H9 (cell line): Measurements from ENCODE around the gene GLB1L. TPM values are rescaled to one million over a fixed set of nuclear protein-coding genes. Genes with fewer than 3 reads are reported as not detected.

Experiments
- DNase-seq: peaks from one replicate; pipeline ENCODE4 v3.0.0-alpha.2; 2017
- H2AFZ ChIP-seq: one replicate; pipeline ENCODE4 v1.6.1; 2013; ENCODE audit warnings: mild to moderate bottlenecking, low read length, control low read depth, moderate library complexity
- H2AK5ac ChIP-seq: 2 replicates; pipeline ENCODE4 v1.6.1; 2013; ENCODE audit warnings: low read length, control low read depth, mixed read lengths; ENCODE audit not compliant: insufficient read length
- H2BK120ac ChIP-seq: one replicate; pipeline ENCODE4 v1.6.1; 2013; ENCODE audit warnings: low read depth, mild to moderate bottlenecking, low read length, control low read depth, inconsistent platforms; ENCODE audit not compliant: poor library complexity, severe bottlenecking
- H2BK12ac ChIP-seq: 2 replicates; pipeline ENCODE4 v1.6.1; 2013; ENCODE audit warnings: low read length, control low read depth, mixed read lengths, low read depth; ENCODE audit not compliant: insufficient read length
- H2BK15ac ChIP-seq: 2 replicates; pipeline ENCODE4 v1.6.1; 2013; ENCODE audit warnings: low read depth, low read length, control low read depth
- H2BK20ac ChIP-seq: one replicate; pipeline ENCODE4 v1.6.1; 2013; ENCODE audit warnings: low read depth, mild to moderate bottlenecking, low read length, control low read depth, inconsistent platforms; ENCODE audit not compliant: poor library complexity, severe bottlenecking
- H2BK5ac ChIP-seq: 2 replicates; pipeline ENCODE4 v1.6.1; 2013; ENCODE audit warnings: low read length, control low read depth, mixed read lengths; ENCODE audit not compliant: insufficient read length
- H3K14ac ChIP-seq: 2 replicates; pipeline ENCODE4 v1.6.1; 2013; ENCODE audit warnings: low read length, control low read depth; ENCODE audit not compliant: insufficient read depth
- H3K18ac ChIP-seq: 2 replicates; pipeline ENCODE4 v1.6.1; 2013; ENCODE audit warnings: low read depth, mild to moderate bottlenecking, mixed read lengths, low read length, control low read depth; ENCODE audit not compliant: insufficient read length
- H3K23ac ChIP-seq: 2 replicates; pipeline ENCODE4 v1.6.1; 2013; ENCODE audit warnings: low read length, control low read depth, mixed read lengths, low read depth; ENCODE audit not compliant: insufficient read length
- H3K23me2 ChIP-seq: 2 replicates; pipeline ENCODE4 v1.6.1; 2013; ENCODE audit warnings: low read depth, mild to moderate bottlenecking, mixed read lengths, low read length, control low read depth; ENCODE audit not compliant: insufficient read length, poor library complexity, severe bottlenecking
- H3K27ac ChIP-seq: 2 replicates; pipeline ENCODE4 v1.5.1; 2013; ENCODE audit warnings: low read length, control low read depth, mixed read lengths, low read depth; ENCODE audit not compliant: insufficient read length
- H3K27me3 ChIP-seq: 2 replicates; pipeline ENCODE4 v1.6.1; 2013; ENCODE audit warnings: low read length, control low read depth, inconsistent platforms; ENCODE audit not compliant: insufficient read depth
- H3K4ac ChIP-seq: 2 replicates; pipeline ENCODE4 v1.6.1; 2013; ENCODE audit warnings: low read depth, mild to moderate bottlenecking, control low read depth, inconsistent platforms, low read length, moderate library complexity
- H3K4me1 ChIP-seq: 2 replicates; pipeline ENCODE4 v1.6.1; 2013; ENCODE audit warnings: low read length, control low read depth, inconsistent platforms; ENCODE audit not compliant: insufficient read depth
- H3K4me2 ChIP-seq: 2 replicates; pipeline ENCODE4 v1.6.1; 2013; ENCODE audit warnings: low read length, control low read depth, mixed read lengths; ENCODE audit not compliant: insufficient read length, insufficient read depth
- H3K56ac ChIP-seq: 2 replicates; pipeline ENCODE4 v1.6.1; 2013; ENCODE audit warnings: low read depth, mild to moderate bottlenecking, mixed read lengths, low read length, control low read depth; ENCODE audit not compliant: insufficient read length
- H3K79me1 ChIP-seq: 2 replicates; pipeline ENCODE4 v1.6.1; 2013; ENCODE audit warnings: low read depth, mild to moderate bottlenecking, moderate library complexity, low read length, control low read depth, inconsistent platforms; ENCODE audit not compliant: insufficient read depth, poor library complexity, severe bottlenecking
- H3K79me2 ChIP-seq: 2 replicates; pipeline ENCODE4 v1.6.1; 2013; ENCODE audit warnings: low read length, control low read depth, inconsistent platforms; ENCODE audit not compliant: insufficient read depth
- H3K9ac ChIP-seq: 2 replicates; pipeline ENCODE4 v1.6.1; 2013; ENCODE audit warnings: low read length, control low read depth, mixed read lengths; ENCODE audit not compliant: insufficient read length; ENCODE audit errors: extremely low read depth
- H3K9me3 ChIP-seq: one replicate; pipeline ENCODE4 v1.6.1; 2013; ENCODE audit warnings: low read depth, low read length, inconsistent platforms; ENCODE audit not compliant: control insufficient read depth
- H3T11ph ChIP-seq: one replicate; pipeline ENCODE4 v1.6.1; 2013; ENCODE audit warnings: mild to moderate bottlenecking, low read length, control low read depth, inconsistent platforms
- H4K20me1 ChIP-seq: one replicate; pipeline ENCODE4 v1.6.1; 2013; ENCODE audit not compliant: control insufficient read depth, insufficient read length, insufficient read depth
- H4K5ac ChIP-seq: 2 replicates; pipeline ENCODE4 v1.6.1; 2013; ENCODE audit warnings: low read depth, mild to moderate bottlenecking, mixed read lengths, low read length, control low read depth; ENCODE audit not compliant: insufficient read length
- H4K8ac ChIP-seq: replicated peaks from 2 replicates; pipeline ENCODE4 v1.6.1; 2013; ENCODE audit warnings: low read length, control low read depth, mixed read lengths, low read depth; ENCODE audit not compliant: insufficient read length
- H4K91ac ChIP-seq: 2 replicates; pipeline ENCODE4 v1.6.1; 2013; ENCODE audit warnings: low read depth, mild to moderate bottlenecking, moderate library complexity, mixed read lengths, low read length, control low read depth; ENCODE audit not compliant: insufficient read length
- H3K27ac Mint-ChIP-seq, 3 experiments: 2 replicates in 2 of 3; 3 replicates in 1 of 3; pipeline ENCODE4 v1.8.0; 2020 to 2021; ENCODE audit warnings: mixed read lengths in 3 of 3, mild to moderate bottlenecking in 1 of 3, moderate library complexity in 1 of 3
- H3K27me3 Mint-ChIP-seq: 2 replicates; pipeline ENCODE4 v1.8.0; 2021; ENCODE audit warnings: low read depth, mild to moderate bottlenecking, moderate library complexity, mixed read lengths
- H3K36me3 Mint-ChIP-seq, 3 experiments: 2 replicates in 2 of 3; 3 replicates in 1 of 3; pipeline ENCODE4 v1.8.0; 2020 to 2021; ENCODE audit warnings: low read depth in 3 of 3, mixed read lengths in 3 of 3; ENCODE audit not compliant: insufficient read depth in 1 of 3
- H3K4me1 Mint-ChIP-seq, 2 experiments: 2 replicates each; pipeline ENCODE4 v1.8.0; 2020; ENCODE audit warnings: mixed read lengths in 2 of 2
- H3K4me3 Mint-ChIP-seq, 2 experiments: 2 replicates in 1 of 2; 3 replicates in 1 of 2; pipeline ENCODE4 v1.8.0; 2020 to 2021; ENCODE audit warnings: mild to moderate bottlenecking in 2 of 2, mixed read lengths in 2 of 2, moderate library complexity in 1 of 2
- H3K9me3 Mint-ChIP-seq, 2 experiments: 2 replicates in 1 of 2; 3 replicates in 1 of 2; pipeline ENCODE4 v1.8.0; 2020; ENCODE audit warnings: mild to moderate bottlenecking in 2 of 2, mixed read lengths in 2 of 2, moderate library complexity in 1 of 2
- WGBS: extraction: QIAGEN DNeasy Blood & Tissue Kit; methylation state at CpG from one replicate; pipeline ENCODE4 v1.1.7; 2013; ENCODE audit warnings: missing lambda C conversion rate, low lambda C conversion rate, mixed read lengths; ENCODE audit not compliant: insufficient read length; ENCODE audit errors: extremely low coverage; 5-methylcytosine and 5-hydroxymethylcytosine counted together
- total RNA-seq: library from RNA; stranded (reverse); gene quantifications from 2 replicates; pipeline ENCODE4 v1.2.1, GENCODE V29; 2021
- TF ChIP-seq, protein P1 (sequence below): fragments of 200-600 bp; sonication (generic); conservative IDR thresholded peaks from 3 replicates; pipeline ENCODE4 v1.8.0; 2021; ENCODE audit warnings: antibody characterized with exemption, mild to moderate bottlenecking

Gene GLB1L
- total RNA-seq, 1 experiment from 2014 or later, result 6.5 TPM

DNA sequence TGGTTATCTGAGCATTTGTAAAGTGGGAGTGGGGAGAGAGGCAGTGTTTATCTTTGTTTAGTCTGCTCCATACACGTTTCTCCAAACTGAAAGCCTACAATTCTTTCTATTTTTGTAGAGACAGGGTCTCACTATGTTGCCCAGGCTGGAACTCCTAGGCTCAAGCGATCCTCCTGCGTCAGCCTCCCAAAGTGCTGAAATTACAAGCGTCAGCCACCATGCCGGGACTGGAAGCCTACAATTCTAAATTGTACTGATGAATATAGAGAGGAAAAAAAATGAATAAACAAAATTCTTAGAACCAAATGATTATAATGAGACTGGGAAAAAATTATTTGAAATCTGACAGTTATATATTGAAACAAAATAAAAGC lies 40.1 kb downstream of the GLB1L start:
- Histone ChIP-seq H3K79me1 (no peaks in the 10 kb centered on the region), H4K8ac (no peak overlapping the region), H3K4ac (no peak overlapping the region), H4K91ac (no peak overlapping the region), H3K27me3 (no peaks in the 10 kb centered on the region), H3T11ph (no peak overlapping the region), H2AK5ac (no peak overlapping the region), H3K79me2 (no peaks in the 10 kb centered on the region), H3K14ac (no peak overlapping the region), H3K4me1 (no peaks in the 10 kb centered on the region), H2BK15ac (no peak overlapping the region), H2BK20ac (no peak overlapping the region), H2BK5ac (no peak overlapping the region), H3K18ac (no peak overlapping the region), H3K23ac (no peak overlapping the region), H3K23me2 (peaks cover 4% of the 10 kb centered on the region), H2BK120ac (no peak overlapping the region), H4K5ac (no peak overlapping the region), H2AFZ (no peak overlapping the region), H3K9me3 (no peaks in the 10 kb centered on the region), H3K4me2 (no peak overlapping the region), H3K27ac (no peak overlapping the region), H3K9ac (no peak overlapping the region), H3K56ac (no peak overlapping the region), H2BK12ac (no peak overlapping the region), H4K20me1 (no peaks in the 10 kb centered on the region)
- H3K4me1 Mint-ChIP-seq, result peaks cover 11 to 21% of the 10 kb centered on the region in 2 experiments
- H3K36me3 Mint-ChIP-seq, result peaks cover 7 to 29% (median 25%) of the 10 kb centered on the region in 3 experiments
- H3K27ac Mint-ChIP-seq, result no peak overlapping the region
- TF ChIP-seq, protein P1, sequence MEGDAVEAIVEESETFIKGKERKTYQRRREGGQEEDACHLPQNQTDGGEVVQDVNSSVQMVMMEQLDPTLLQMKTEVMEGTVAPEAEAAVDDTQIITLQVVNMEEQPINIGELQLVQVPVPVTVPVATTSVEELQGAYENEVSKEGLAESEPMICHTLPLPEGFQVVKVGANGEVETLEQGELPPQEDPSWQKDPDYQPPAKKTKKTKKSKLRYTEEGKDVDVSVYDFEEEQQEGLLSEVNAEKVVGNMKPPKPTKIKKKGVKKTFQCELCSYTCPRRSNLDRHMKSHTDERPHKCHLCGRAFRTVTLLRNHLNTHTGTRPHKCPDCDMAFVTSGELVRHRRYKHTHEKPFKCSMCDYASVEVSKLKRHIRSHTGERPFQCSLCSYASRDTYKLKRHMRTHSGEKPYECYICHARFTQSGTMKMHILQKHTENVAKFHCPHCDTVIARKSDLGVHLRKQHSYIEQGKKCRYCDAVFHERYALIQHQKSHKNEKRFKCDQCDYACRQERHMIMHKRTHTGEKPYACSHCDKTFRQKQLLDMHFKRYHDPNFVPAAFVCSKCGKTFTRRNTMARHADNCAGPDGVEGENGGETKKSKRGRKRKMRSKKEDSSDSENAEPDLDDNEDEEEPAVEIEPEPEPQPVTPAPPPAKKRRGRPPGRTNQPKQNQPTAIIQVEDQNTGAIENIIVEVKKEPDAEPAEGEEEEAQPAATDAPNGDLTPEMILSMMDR, result no peak
- H3K9me3 Mint-ChIP-seq, result peaks cover 6 to 7% of the 10 kb centered on the region in 2 experiments; a peak in 4 of 5 replicates
- H3K4me3 Mint-ChIP-seq, result peak overlapping the region in 1 of 2 experiments; percentile 64; a peak in 4 of 5 replicates
- WGBS, result no CpG with 5 or more reads among the region's 5 CpGs
- DNase-seq, result no peak
- H3K27me3 Mint-ChIP-seq, result peaks cover 10% of the 10 kb centered on the region
